H9 (cell line): Measurements from ENCODE around the gene NKD1. TPM values are rescaled to one million over a fixed set of nuclear protein-coding genes. Genes with fewer than 3 reads are reported as not detected.

Experiments
- DNase-seq: peaks from one replicate; pipeline ENCODE4 v3.0.0-alpha.2; 2017
- H2AFZ ChIP-seq: one replicate; pipeline ENCODE4 v1.6.1; 2013; ENCODE audit warnings: mild to moderate bottlenecking, low read length, control low read depth, moderate library complexity
- H2AK5ac ChIP-seq: 2 replicates; pipeline ENCODE4 v1.6.1; 2013; ENCODE audit warnings: low read length, control low read depth, mixed read lengths; ENCODE audit not compliant: insufficient read length
- H2BK120ac ChIP-seq: one replicate; pipeline ENCODE4 v1.6.1; 2013; ENCODE audit warnings: low read depth, mild to moderate bottlenecking, low read length, control low read depth, inconsistent platforms; ENCODE audit not compliant: poor library complexity, severe bottlenecking
- H2BK12ac ChIP-seq: 2 replicates; pipeline ENCODE4 v1.6.1; 2013; ENCODE audit warnings: low read length, control low read depth, mixed read lengths, low read depth; ENCODE audit not compliant: insufficient read length
- H2BK15ac ChIP-seq: 2 replicates; pipeline ENCODE4 v1.6.1; 2013; ENCODE audit warnings: low read depth, low read length, control low read depth
- H2BK20ac ChIP-seq: one replicate; pipeline ENCODE4 v1.6.1; 2013; ENCODE audit warnings: low read depth, mild to moderate bottlenecking, low read length, control low read depth, inconsistent platforms; ENCODE audit not compliant: poor library complexity, severe bottlenecking
- H2BK5ac ChIP-seq: 2 replicates; pipeline ENCODE4 v1.6.1; 2013; ENCODE audit warnings: low read length, control low read depth, mixed read lengths; ENCODE audit not compliant: insufficient read length
- H3K14ac ChIP-seq: 2 replicates; pipeline ENCODE4 v1.6.1; 2013; ENCODE audit warnings: low read length, control low read depth; ENCODE audit not compliant: insufficient read depth
- H3K18ac ChIP-seq: 2 replicates; pipeline ENCODE4 v1.6.1; 2013; ENCODE audit warnings: low read depth, mild to moderate bottlenecking, mixed read lengths, low read length, control low read depth; ENCODE audit not compliant: insufficient read length
- H3K23ac ChIP-seq: 2 replicates; pipeline ENCODE4 v1.6.1; 2013; ENCODE audit warnings: low read length, control low read depth, mixed read lengths, low read depth; ENCODE audit not compliant: insufficient read length
- H3K23me2 ChIP-seq: 2 replicates; pipeline ENCODE4 v1.6.1; 2013; ENCODE audit warnings: low read depth, mild to moderate bottlenecking, mixed read lengths, low read length, control low read depth; ENCODE audit not compliant: insufficient read length, poor library complexity, severe bottlenecking
- H3K27ac ChIP-seq: 2 replicates; pipeline ENCODE4 v1.5.1; 2013; ENCODE audit warnings: low read length, control low read depth, mixed read lengths, low read depth; ENCODE audit not compliant: insufficient read length
- H3K27me3 ChIP-seq: 2 replicates; pipeline ENCODE4 v1.6.1; 2013; ENCODE audit warnings: low read length, control low read depth, inconsistent platforms; ENCODE audit not compliant: insufficient read depth
- H3K4ac ChIP-seq: 2 replicates; pipeline ENCODE4 v1.6.1; 2013; ENCODE audit warnings: low read depth, mild to moderate bottlenecking, control low read depth, inconsistent platforms, low read length, moderate library complexity
- H3K4me1 ChIP-seq: 2 replicates; pipeline ENCODE4 v1.6.1; 2013; ENCODE audit warnings: low read length, control low read depth, inconsistent platforms; ENCODE audit not compliant: insufficient read depth
- H3K4me2 ChIP-seq: 2 replicates; pipeline ENCODE4 v1.6.1; 2013; ENCODE audit warnings: low read length, control low read depth, mixed read lengths; ENCODE audit not compliant: insufficient read length, insufficient read depth
- H3K56ac ChIP-seq: 2 replicates; pipeline ENCODE4 v1.6.1; 2013; ENCODE audit warnings: low read depth, mild to moderate bottlenecking, mixed read lengths, low read length, control low read depth; ENCODE audit not compliant: insufficient read length
- H3K79me1 ChIP-seq: 2 replicates; pipeline ENCODE4 v1.6.1; 2013; ENCODE audit warnings: low read depth, mild to moderate bottlenecking, moderate library complexity, low read length, control low read depth, inconsistent platforms; ENCODE audit not compliant: insufficient read depth, poor library complexity, severe bottlenecking
- H3K79me2 ChIP-seq: 2 replicates; pipeline ENCODE4 v1.6.1; 2013; ENCODE audit warnings: low read length, control low read depth, inconsistent platforms; ENCODE audit not compliant: insufficient read depth
- H3K9ac ChIP-seq: 2 replicates; pipeline ENCODE4 v1.6.1; 2013; ENCODE audit warnings: low read length, control low read depth, mixed read lengths; ENCODE audit not compliant: insufficient read length; ENCODE audit errors: extremely low read depth
- H3K9me3 ChIP-seq: one replicate; pipeline ENCODE4 v1.6.1; 2013; ENCODE audit warnings: low read depth, low read length, inconsistent platforms; ENCODE audit not compliant: control insufficient read depth
- H3T11ph ChIP-seq: one replicate; pipeline ENCODE4 v1.6.1; 2013; ENCODE audit warnings: mild to moderate bottlenecking, low read length, control low read depth, inconsistent platforms
- H4K20me1 ChIP-seq: one replicate; pipeline ENCODE4 v1.6.1; 2013; ENCODE audit not compliant: control insufficient read depth, insufficient read length, insufficient read depth
- H4K5ac ChIP-seq: 2 replicates; pipeline ENCODE4 v1.6.1; 2013; ENCODE audit warnings: low read depth, mild to moderate bottlenecking, mixed read lengths, low read length, control low read depth; ENCODE audit not compliant: insufficient read length
- H4K8ac ChIP-seq: replicated peaks from 2 replicates; pipeline ENCODE4 v1.6.1; 2013; ENCODE audit warnings: low read length, control low read depth, mixed read lengths, low read depth; ENCODE audit not compliant: insufficient read length
- H4K91ac ChIP-seq: 2 replicates; pipeline ENCODE4 v1.6.1; 2013; ENCODE audit warnings: low read depth, mild to moderate bottlenecking, moderate library complexity, mixed read lengths, low read length, control low read depth; ENCODE audit not compliant: insufficient read length
- H3K27ac Mint-ChIP-seq, 3 experiments: 2 replicates in 2 of 3; 3 replicates in 1 of 3; pipeline ENCODE4 v1.8.0; 2020 to 2021; ENCODE audit warnings: mixed read lengths in 3 of 3, mild to moderate bottlenecking in 1 of 3, moderate library complexity in 1 of 3
- H3K27me3 Mint-ChIP-seq: 2 replicates; pipeline ENCODE4 v1.8.0; 2021; ENCODE audit warnings: low read depth, mild to moderate bottlenecking, moderate library complexity, mixed read lengths
- H3K36me3 Mint-ChIP-seq, 3 experiments: 2 replicates in 2 of 3; 3 replicates in 1 of 3; pipeline ENCODE4 v1.8.0; 2020 to 2021; ENCODE audit warnings: low read depth in 3 of 3, mixed read lengths in 3 of 3; ENCODE audit not compliant: insufficient read depth in 1 of 3
- H3K4me1 Mint-ChIP-seq, 2 experiments: 2 replicates each; pipeline ENCODE4 v1.8.0; 2020; ENCODE audit warnings: mixed read lengths in 2 of 2
- H3K4me3 Mint-ChIP-seq, 2 experiments: 2 replicates in 1 of 2; 3 replicates in 1 of 2; pipeline ENCODE4 v1.8.0; 2020 to 2021; ENCODE audit warnings: mild to moderate bottlenecking in 2 of 2, mixed read lengths in 2 of 2, moderate library complexity in 1 of 2
- H3K9me3 Mint-ChIP-seq, 2 experiments: 2 replicates in 1 of 2; 3 replicates in 1 of 2; pipeline ENCODE4 v1.8.0; 2020; ENCODE audit warnings: mild to moderate bottlenecking in 2 of 2, mixed read lengths in 2 of 2, moderate library complexity in 1 of 2
- WGBS: extraction: QIAGEN DNeasy Blood & Tissue Kit; methylation state at CpG from one replicate; pipeline ENCODE4 v1.1.7; 2013; ENCODE audit warnings: missing lambda C conversion rate, low lambda C conversion rate, mixed read lengths; ENCODE audit not compliant: insufficient read length; ENCODE audit errors: extremely low coverage; 5-methylcytosine and 5-hydroxymethylcytosine counted together
- total RNA-seq: library from RNA; stranded (reverse); gene quantifications from 2 replicates; pipeline ENCODE4 v1.2.1, GENCODE V29; 2021
- TF ChIP-seq, protein P1 (sequence below): fragments of 200-600 bp; sonication (generic); conservative IDR thresholded peaks from 3 replicates; pipeline ENCODE4 v1.8.0; 2021; ENCODE audit warnings: antibody characterized with exemption, mild to moderate bottlenecking

The NKD1 gene
- total RNA-seq, 1 experiment from 2014 or later: 1.9 TPM

DNA sequence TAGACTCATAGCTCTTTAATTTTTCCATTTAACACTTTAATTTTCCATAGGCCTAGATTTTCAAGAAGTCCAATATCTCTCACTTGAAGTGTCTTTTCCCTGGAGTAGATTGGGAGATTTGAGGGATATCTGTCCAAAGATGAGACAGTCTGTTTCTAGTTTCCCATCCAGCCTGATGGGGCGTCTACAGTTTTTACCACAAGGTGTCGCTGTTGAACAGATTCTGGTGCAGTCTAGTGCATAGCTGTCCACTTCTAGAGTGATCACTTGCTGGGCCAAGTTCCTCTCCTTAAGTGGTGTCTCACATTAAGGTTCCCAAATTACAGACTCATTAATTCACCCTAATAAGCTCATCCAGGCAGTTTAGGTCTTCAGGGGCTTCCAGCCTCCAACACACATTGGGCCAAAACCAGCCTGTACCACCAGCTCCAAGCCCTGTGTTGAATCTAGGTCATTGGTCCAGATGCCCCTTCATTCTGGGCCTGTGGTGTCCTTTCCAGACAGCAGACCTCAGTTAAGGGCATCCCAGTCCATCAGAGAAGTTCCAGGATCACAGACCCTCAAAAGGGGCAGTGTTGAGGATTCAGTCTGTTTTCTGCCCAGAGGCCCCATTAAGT lies 123.6 kb downstream of the NKD1 start:
- DNase-seq: no peak
- H3K56ac ChIP-seq: no peak overlapping the region
- H2BK5ac ChIP-seq: no peak overlapping the region
- no peak overlapping the region for H3K14ac ChIP-seq
- H3K27ac ChIP-seq: no peak overlapping the region
- H3T11ph ChIP-seq: no peak overlapping the region
- H4K5ac ChIP-seq: no peak overlapping the region
- H3K23ac ChIP-seq: no peak overlapping the region
- WGBS: no CpG with 5 or more reads among the region's 2 CpGs
- no peak overlapping the region for H3K4me2 ChIP-seq
- no peak overlapping the region for H3K9ac ChIP-seq
- H2AFZ ChIP-seq: no peak overlapping the region
- no peaks in the 10 kb centered on the region for H3K4me1 ChIP-seq
- H3K9me3 ChIP-seq: peaks cover 10% of the 10 kb centered on the region
- H3K79me2 ChIP-seq: no peaks in the 10 kb centered on the region
- TF ChIP-seq, protein P1, sequence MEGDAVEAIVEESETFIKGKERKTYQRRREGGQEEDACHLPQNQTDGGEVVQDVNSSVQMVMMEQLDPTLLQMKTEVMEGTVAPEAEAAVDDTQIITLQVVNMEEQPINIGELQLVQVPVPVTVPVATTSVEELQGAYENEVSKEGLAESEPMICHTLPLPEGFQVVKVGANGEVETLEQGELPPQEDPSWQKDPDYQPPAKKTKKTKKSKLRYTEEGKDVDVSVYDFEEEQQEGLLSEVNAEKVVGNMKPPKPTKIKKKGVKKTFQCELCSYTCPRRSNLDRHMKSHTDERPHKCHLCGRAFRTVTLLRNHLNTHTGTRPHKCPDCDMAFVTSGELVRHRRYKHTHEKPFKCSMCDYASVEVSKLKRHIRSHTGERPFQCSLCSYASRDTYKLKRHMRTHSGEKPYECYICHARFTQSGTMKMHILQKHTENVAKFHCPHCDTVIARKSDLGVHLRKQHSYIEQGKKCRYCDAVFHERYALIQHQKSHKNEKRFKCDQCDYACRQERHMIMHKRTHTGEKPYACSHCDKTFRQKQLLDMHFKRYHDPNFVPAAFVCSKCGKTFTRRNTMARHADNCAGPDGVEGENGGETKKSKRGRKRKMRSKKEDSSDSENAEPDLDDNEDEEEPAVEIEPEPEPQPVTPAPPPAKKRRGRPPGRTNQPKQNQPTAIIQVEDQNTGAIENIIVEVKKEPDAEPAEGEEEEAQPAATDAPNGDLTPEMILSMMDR: peak; percentile 86
- no peak overlapping the region for H3K4ac ChIP-seq
- H2BK120ac ChIP-seq: no peak overlapping the region
- H3K79me1 ChIP-seq: no peaks in the 10 kb centered on the region
- H2BK20ac ChIP-seq: no peak overlapping the region
- no peaks in the 10 kb centered on the region for H3K23me2 ChIP-seq
- no peaks in the 10 kb centered on the region for H3K27me3 ChIP-seq
- no peak overlapping the region for H4K91ac ChIP-seq
- H4K20me1 ChIP-seq: no peaks in the 10 kb centered on the region
- no peak overlapping the region for H2BK15ac ChIP-seq
- Mint-ChIP-seq H3K4me3 (no peak overlapping the region), H3K4me1 (peaks cover 7 to 15% of the 10 kb centered on the region in 2 experiments; a peak in 3 of 4 replicates), H3K36me3 (peaks cover 8 to 17% (median 11%) of the 10 kb centered on the region in 3 experiments), H3K27ac (no peak overlapping the region), H3K27me3 (peaks cover 3% of the 10 kb centered on the region), H3K9me3 (peaks cover 23 to 25% of the 10 kb centered on the region in 2 experiments)
- H2BK12ac ChIP-seq: no peak overlapping the region
- H3K18ac ChIP-seq: no peak overlapping the region
- H2AK5ac ChIP-seq: no peak overlapping the region
- no peak overlapping the region for H4K8ac ChIP-seq
